Renal cortical epithelial cell (primary cell): ENCODE data around the gene RIBC2. TPM values are rescaled to one million over a fixed set of nuclear protein-coding genes. Genes with fewer than 3 reads are reported as not detected.
A peak's percentile ranks its signal among the peaks of the same experiment; 100 is the strongest.
"Not testable (repeated sequence)": the region's sequence is repeated elsewhere in the genome, so short reads cannot be mapped to it uniquely, and the experiment has no call there.

Source experiments
- DNase-seq: peaks from one replicate; pipeline ENCODE4 v3.0.0-alpha.2; 2011; ENCODE audit warnings: low read depth
- total RNA-seq: library from RNA; depleted of rRNA; stranded (reverse); fragments of >200 nt; gene quantifications from 2 replicates; pipeline ENCODE4 v1.2.3, GENCODE V29; 2014

Gene RIBC2
- total RNA-seq, 1 donor from 2014 or later = 0.30 TPM

DNA sequence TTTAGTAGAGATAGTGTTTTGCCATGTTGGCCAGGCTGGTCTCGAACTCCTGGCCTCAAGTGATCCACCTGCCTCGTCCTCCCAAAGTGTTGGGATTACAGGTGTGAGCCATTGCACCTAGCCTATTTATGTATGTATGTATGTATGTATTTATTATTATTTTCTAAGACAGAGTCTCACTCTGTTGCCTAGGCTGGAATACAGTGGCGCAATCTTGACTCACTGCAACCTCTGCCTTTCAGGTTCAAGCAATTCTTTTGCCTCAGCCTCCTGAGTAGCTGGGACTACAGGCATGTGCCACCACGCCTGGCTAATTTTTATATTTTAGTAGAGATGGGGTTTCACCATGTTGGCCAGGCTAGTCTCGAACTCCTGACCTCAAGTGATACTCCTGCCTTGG is 35.9 kb downstream of the RIBC2 start:
- DNase-seq = not testable (repeated sequence)

GRCh38 chr22:45450101-45450785 is 36.8 kb downstream of the RIBC2 start:
- no peak for DNase-seq

DNA sequence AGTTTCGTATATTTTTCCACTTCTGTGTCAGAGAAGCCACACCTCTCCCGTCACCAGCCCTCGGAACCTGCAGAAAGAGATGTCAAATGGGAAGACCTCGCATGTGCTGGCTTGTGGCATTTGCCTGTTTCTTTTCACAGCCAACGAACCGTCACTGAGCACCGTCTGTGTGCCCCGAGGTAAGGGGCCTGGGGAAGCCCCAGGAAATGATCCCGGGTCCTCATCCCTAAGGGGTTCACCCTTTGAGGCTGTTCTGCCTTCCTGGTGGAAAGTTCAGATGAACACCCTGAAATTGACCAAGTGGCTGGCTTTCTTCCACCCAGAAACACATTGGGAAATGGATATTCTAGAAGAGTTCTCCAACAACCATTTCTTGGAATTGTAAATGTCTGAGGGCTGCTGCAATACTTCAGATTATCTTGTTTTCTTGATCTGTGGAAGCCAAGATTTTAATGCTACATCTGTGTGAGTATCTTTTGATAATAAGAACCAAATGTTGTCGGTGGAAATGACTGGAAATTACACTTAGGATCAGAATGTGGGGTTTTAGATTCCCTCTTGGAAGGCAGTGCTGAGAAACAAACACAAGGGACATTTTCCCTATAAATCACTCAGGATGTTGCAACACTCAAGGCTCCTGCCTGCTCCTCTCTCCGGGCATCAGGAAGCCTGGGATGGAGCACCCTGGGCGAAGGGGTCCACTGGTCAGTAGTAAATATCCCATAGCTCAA is 37.6 kb downstream of the RIBC2 start:
- DNase-seq = peak; percentile 19

- no peak for DNase-seq
These were observed 38.5 kb downstream of the RIBC2 start for GRCh38 chr22:45451972-45452371.

DNA sequence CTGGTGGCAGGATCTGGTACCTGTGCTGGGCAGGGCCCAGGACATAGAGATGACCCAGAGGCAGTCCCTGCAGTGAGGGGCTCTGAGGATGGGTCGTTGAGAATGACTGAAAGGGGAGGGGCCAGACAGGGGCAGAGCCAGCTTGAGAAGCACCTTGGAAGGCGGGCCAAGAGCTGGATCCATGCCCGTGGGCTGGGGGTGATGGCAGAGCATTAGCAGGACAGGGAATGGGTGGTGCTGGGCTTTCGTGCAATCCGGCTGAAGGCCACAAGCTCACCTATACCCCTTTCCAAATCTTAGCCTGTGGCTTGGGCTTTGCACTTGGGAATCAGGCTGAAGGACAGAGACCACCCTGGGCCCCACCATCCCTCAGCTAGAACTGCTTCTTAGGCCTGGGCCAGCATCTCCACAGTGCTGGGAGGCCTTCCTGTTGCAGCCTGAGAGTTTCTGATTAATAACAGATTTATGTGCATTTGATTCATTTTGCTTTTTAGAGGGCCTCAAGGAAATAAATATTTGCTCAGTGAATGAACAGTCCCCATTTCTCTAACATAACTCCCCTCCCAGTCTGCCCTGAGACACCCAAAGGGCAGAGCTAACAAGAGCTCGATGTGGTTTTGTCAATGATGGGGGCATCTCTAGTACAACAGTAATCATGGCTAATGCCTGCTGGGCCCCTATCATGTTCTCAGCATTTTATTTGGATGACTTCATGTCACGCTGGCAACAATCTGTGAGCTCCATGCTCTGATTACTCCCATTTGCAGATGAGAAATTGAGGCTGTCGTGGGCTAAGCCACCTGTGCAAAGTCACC is 39.3 kb downstream of the RIBC2 start:
- DNase-seq = no peak

- no peak for DNase-seq
These were observed 40.3 kb downstream of the RIBC2 start for GRCh38 chr22:45453764-45454163.

- DNase-seq = no peak
These were observed 40.8 kb downstream of the RIBC2 start for GRCh38 chr22:45454275-45454674.

GRCh38 chr22:45455212-45455611 is 41.7 kb downstream of the RIBC2 start:
- DNase-seq = no peak

DNA sequence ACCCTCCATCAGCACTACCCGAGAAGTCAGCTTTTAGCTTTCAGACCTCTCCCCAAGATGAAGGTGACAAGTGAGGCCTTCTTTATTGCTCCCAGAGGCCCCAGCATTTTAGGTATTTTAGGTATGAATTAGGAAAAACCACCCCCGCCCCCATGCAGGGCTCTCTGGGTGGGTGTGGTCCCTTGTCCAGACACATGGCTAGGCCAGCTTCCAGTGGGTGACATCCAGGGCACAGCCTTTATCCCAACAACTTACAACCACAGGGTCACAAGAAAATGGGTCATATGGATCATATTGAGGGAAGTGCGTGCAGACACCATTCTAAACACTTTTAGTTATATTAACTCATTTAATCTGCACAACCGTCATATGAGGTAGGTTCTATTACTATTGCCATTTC is 42.1 kb downstream of the RIBC2 start:
- DNase-seq = no peak

DNA sequence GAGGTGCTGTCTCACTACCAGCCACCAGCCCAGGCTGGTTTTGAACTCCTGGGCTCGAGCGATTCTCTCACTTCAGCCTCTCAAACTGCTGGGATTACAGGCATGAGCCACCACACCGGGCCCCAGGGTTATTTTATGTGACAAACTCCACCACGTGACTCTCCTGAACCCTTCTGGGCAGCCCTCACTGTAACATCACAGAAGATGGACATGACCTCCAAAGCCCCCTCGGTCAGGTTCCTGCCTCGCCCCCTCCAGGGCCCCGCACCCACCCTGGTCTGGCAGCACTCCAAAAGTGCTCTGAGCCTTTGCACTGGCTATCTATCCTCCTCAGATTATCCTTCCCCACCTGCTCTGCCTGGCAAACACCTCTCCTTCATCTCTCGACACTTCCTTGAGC is 43.3 kb downstream of the RIBC2 start:
- no peak for DNase-seq

GRCh38 chr22:45458532-45458931 is 45.0 kb downstream of the RIBC2 start:
- no peak for DNase-seq

GRCh38 chr22:45459235-45459634 is 45.7 kb downstream of the RIBC2 start:
- no peak for DNase-seq

DNA sequence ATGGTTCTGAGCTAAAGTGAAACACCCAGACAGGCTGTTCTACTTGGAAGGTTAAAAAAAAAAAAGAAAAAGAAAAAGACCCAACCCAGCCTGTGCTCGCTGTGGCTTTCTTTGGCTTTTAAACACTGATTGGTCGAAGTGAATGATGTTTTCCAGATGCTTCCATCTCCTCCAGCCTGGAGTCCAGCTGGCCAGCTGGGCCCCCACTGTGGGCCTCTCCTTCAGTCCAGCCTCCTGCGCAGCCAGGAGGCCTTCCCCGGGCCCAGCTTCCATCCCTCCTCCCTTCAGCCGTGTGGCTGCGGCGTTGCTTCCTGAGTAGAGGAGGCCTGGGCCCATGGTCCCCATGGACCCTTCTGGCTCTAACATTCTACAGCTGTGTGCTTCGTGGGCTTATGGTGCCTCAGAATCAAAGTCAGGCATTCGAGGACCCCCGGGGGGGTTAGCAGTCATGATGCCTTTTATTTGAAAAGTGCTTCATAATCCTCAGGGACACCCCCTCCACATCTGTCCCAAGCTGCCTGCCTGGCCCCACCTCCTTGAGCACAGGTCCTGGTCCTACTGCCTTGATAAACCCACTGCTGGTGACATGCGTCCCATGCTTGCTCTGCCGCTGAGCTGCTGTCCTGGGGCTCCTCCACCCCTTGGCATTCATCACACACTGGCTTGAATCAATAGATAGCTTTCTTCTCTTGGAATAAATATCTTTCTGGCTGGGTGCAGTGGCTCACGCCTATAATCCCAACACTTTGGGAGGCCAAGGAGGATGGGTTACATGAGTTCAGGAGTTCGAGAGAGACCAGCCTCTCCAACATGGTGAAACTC is 47.0 kb downstream of the RIBC2 start:
- no peak for DNase-seq

DNA sequence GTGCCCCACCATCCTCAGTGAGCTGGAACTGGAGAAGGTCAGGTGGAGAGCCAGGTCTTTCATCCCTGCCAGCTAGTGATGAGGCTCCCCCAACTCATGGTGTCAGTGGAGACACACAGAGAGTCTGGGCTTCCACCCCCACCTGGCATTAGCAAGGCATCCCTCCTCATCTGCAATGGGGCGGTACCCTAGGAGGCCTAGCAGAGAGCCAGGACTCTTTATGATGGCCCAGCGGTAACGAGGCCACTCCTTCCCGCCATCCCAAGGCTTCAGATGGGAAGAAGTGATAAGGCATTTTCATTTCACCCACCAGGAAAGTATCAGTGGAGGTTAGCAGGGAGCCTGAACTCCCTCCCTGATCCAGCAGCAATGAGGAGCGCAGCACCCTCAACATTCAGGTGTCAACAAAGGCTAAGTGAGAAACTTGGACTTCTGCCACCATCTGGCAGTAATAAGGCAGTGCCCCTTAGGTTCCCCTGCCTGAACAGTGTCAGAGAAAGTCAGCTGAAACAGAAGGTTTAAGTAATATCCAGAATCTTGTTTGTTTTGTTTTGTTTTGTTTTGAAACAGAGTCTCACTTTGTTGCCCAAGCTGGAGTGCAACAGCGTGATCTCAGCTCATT is 48.7 kb downstream of the RIBC2 start:
- DNase-seq = no peak

DNA sequence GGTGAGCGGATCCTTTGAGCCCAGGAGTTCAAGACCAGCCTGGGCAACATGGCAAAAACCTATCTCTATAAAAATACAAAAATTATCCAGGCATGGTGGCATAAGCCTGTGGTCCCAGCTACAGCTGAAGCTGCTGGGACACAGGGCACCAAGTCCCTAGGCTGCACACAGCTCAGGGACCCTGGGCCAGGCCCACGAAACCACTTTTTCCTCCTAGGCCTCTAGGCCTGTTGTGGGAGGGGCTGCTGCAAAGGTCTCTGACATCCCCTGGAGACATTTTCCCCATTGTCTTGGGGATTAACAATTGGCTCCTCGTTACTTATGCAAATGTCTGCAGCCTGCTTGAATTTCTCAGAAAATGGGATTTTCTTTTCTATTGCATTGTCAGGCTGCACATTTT is 50.2 kb downstream of the RIBC2 start:
- not testable (repeated sequence) for DNase-seq

- DNase-seq = no peak
These were observed 52.1 kb downstream of the RIBC2 start for GRCh38 chr22:45465633-45466032.

DNA sequence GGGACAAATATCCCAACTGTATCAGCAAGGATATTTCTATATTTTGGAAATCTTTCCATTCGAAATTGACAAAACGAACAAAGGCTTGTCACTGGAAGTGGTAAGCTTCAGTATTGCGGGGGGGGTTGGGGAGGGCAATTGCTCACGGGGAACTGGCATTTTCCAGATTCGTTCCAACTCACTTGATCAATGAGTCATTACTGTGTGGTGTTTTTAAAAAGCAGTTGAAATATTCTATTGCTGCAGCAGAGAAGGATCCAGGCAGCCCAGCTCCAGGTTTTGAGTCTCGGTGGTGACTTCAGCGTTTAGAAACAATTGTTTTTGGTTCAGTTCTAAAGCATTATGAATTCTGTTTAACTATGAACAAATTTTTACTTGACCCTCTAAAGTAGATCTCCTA is 55.4 kb downstream of the RIBC2 start:
- peak; percentile 85 for DNase-seq

DNA sequence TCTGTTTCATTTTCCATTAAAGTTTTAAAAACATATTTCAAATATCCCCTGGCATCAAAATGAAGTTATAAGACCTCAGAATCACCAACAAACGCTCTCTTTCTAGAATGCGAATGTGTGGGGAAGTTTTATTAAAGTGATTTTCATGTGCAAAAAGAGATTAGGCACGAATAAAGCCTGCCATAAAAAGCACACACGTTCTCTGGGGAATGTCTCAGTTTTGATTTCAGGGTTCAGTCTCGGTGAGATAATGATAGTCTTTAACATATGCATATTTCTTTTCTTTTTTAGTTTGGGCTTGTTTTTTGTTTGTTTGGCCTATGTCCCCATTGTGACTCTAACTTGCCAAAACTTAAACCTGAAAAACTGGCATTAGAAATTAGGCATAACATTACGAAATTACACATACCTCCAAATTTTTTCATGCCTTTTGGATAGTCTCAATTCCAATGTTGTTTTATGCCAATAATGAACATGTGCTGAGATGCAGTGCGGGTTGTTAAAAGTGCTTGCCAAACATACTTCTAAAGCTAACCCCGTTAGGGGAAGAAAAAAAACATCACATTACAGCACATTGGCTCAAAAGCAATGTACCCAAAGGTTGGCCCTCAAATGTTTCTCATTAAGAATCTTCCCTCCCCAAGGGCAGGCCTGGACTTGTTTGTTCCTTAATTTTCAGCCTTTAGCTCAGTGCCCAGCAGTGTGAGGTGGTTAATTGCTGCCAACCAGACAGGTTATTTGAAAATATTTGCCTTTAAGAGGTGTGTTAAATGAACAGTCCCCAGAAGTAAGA is 56.0 kb downstream of the RIBC2 start:
- peak; percentile 57 for DNase-seq

- no peak for DNase-seq
These were observed 57.4 kb downstream of the RIBC2 start for GRCh38 chr22:45470871-45471270.

DNA sequence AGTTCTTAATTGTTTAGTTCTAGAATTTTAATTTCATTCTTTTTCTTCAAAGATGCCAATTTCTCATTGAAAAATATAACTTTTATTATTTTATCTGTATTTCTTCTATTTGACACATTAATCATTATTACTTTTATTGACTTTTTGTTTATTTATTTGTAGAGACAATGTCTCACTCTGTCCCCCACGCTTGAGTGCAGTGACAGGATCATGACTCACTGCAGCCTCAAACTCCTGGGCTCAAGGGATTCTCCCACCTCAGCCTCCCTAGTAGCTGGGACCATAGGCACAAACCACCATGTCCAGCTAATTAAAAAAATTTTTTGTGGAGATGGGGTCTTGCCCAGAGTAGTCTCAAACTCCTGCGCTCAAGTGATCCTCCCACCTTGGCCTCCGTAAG is 58.9 kb downstream of the RIBC2 start:
- no peak for DNase-seq
